Activated T-helper 2 cell treated with anti-CD3 and anti-CD28 coated beads, Interferon-gamma antibody, Interleukin-2, Interleukin-4, amounts not matched to agents 10 μg/mL and 5 μg/mL and 100 μg/mL, durations not matched to agents 14 hours and 24 hours and 36 hours (primary cell): ENCODE data around the gene MED31. TPM values are rescaled to one million over a fixed set of nuclear protein-coding genes. Genes with fewer than 3 reads are reported as not detected.

ENCODE experiments used
- DNase-seq: peaks from one replicate; pipeline ENCODE4 v3.0.0; 2021; ENCODE audit warnings: low spot score
- H3K27ac Mint-ChIP-seq: one replicate; pipeline ENCODE4 v1.8.0; 2021; ENCODE audit warnings: mixed read lengths
- H3K27me3 Mint-ChIP-seq: one replicate; pipeline ENCODE4 v1.8.0; 2021; ENCODE audit warnings: low read depth, mixed read lengths
- H3K36me3 Mint-ChIP-seq: one replicate; pipeline ENCODE4 v1.8.0; 2021; ENCODE audit warnings: low read depth, mixed read lengths
- H3K4me1 Mint-ChIP-seq: one replicate; pipeline ENCODE4 v1.8.0; 2021; ENCODE audit warnings: low read depth, mixed read lengths
- H3K4me3 Mint-ChIP-seq: one replicate; pipeline ENCODE4 v1.8.0; 2021; ENCODE audit warnings: low read depth, mild to moderate bottlenecking, moderate library complexity, mixed read lengths
- H3K9me3 Mint-ChIP-seq: one replicate; pipeline ENCODE4 v1.8.0; 2021; ENCODE audit warnings: mixed read lengths
- intact Hi-C: fragments of 100-400 bp; cut with micrococcal nuclease; formaldehyde crosslinking; loops from one replicate; pipeline ENCODE4 v1.15.1; 2023
- total RNA-seq: library from RNA; stranded (reverse); gene quantifications from 2 replicates; pipeline ENCODE4 v1.2.3, GENCODE V29; 2022

MED31 gene
- total RNA-seq, 1 donor from 2014 or later: 19.1 TPM

- intact Hi-C loops: no loop called here
- H3K9me3 Mint-ChIP-seq: no peaks in the 10 kb centered on the region
- H3K27me3 Mint-ChIP-seq: no peaks in the 10 kb centered on the region
- H3K4me3 Mint-ChIP-seq: no peak overlapping the region
- H3K27ac Mint-ChIP-seq: no peak overlapping the region
- H3K36me3 Mint-ChIP-seq: peaks cover 54% of the 10 kb centered on the region
- no peak for DNase-seq
- H3K4me1 Mint-ChIP-seq: peaks cover 3% of the 10 kb centered on the region
Observed at GRCh38 chr17:6630390-6630789, 21.0 kb downstream of the MED31 start.

- H3K27me3 Mint-ChIP-seq: no peaks in the 10 kb centered on the region
- peaks cover 42% of the 10 kb centered on the region for H3K36me3 Mint-ChIP-seq
- H3K27ac Mint-ChIP-seq: no peak overlapping the region
- no peaks in the 10 kb centered on the region for H3K9me3 Mint-ChIP-seq
- H3K4me1 Mint-ChIP-seq: peaks cover 3% of the 10 kb centered on the region
- H3K4me3 Mint-ChIP-seq: no peak overlapping the region
- no peak for DNase-seq
- intact Hi-C loops: no loop called here
Observed at GRCh38 chr17:6627019-6627418, 24.4 kb downstream of the MED31 start.

GRCh38 chr17:6626616-6627015 is 24.8 kb downstream of the MED31 start:
- no peak for DNase-seq
- Mint-ChIP-seq H3K4me3 (no peak overlapping the region), H3K27me3 (no peaks in the 10 kb centered on the region), H3K9me3 (no peaks in the 10 kb centered on the region), H3K36me3 (peaks cover 42% of the 10 kb centered on the region), H3K4me1 (peaks cover 3% of the 10 kb centered on the region), H3K27ac (no peak overlapping the region)
- intact Hi-C loops: no loop called here

GRCh38 chr17:6623941-6624340 is 27.5 kb downstream of the MED31 start:
- H3K9me3 Mint-ChIP-seq: no peaks in the 10 kb centered on the region
- H3K27ac Mint-ChIP-seq: no peak overlapping the region
- intact Hi-C loops: no loop called here
- H3K27me3 Mint-ChIP-seq: no peaks in the 10 kb centered on the region
- H3K36me3 Mint-ChIP-seq: peaks cover 41% of the 10 kb centered on the region
- no peak overlapping the region for H3K4me3 Mint-ChIP-seq
- H3K4me1 Mint-ChIP-seq: no peaks in the 10 kb centered on the region
- no peak for DNase-seq

- Mint-ChIP-seq H3K27me3 (no peaks in the 10 kb centered on the region), H3K27ac (no peak overlapping the region), H3K4me1 (no peaks in the 10 kb centered on the region), H3K36me3 (peaks cover 47% of the 10 kb centered on the region), H3K4me3 (no peak overlapping the region), H3K9me3 (no peaks in the 10 kb centered on the region)
- no peak for DNase-seq
- intact Hi-C loops: no loop called here
Observed at GRCh38 chr17:6611231-6611630, 40.2 kb downstream of the MED31 start.

- intact Hi-C loops: no loop called here
- no peak overlapping the region for H3K4me3 Mint-ChIP-seq
- H3K36me3 Mint-ChIP-seq: peaks cover 50% of the 10 kb centered on the region
- H3K9me3 Mint-ChIP-seq: no peaks in the 10 kb centered on the region
- no peak for DNase-seq
- H3K27ac Mint-ChIP-seq: no peak overlapping the region
- H3K4me1 Mint-ChIP-seq: no peaks in the 10 kb centered on the region
- no peaks in the 10 kb centered on the region for H3K27me3 Mint-ChIP-seq
Observed at GRCh38 chr17:6610011-6610410, 41.4 kb downstream of the MED31 start.

- Mint-ChIP-seq H3K27ac (no peak overlapping the region), H3K4me3 (no peak overlapping the region), H3K27me3 (no peaks in the 10 kb centered on the region), H3K36me3 (peaks cover 43% of the 10 kb centered on the region), H3K4me1 (peaks cover under 1% of the 10 kb centered on the region), H3K9me3 (no peaks in the 10 kb centered on the region)
- intact Hi-C loops: no loop called here
- DNase-seq: no peak
Observed at GRCh38 chr17:6608321-6608720, 43.1 kb downstream of the MED31 start.

GRCh38 chr17:6605142-6605541 is 46.3 kb downstream of the MED31 start:
- H3K27ac Mint-ChIP-seq: no peak overlapping the region
- H3K4me1 Mint-ChIP-seq: peaks cover 8% of the 10 kb centered on the region
- H3K36me3 Mint-ChIP-seq: peaks cover 57% of the 10 kb centered on the region
- H3K27me3 Mint-ChIP-seq: no peaks in the 10 kb centered on the region
- H3K4me3 Mint-ChIP-seq: no peak overlapping the region
- no peak for DNase-seq
- intact Hi-C loops: no loop called here
- H3K9me3 Mint-ChIP-seq: no peaks in the 10 kb centered on the region

GRCh38 chr17:6603744-6604325 is 47.6 kb downstream of the MED31 start:
- Mint-ChIP-seq H3K36me3 (peaks cover 56% of the 10 kb centered on the region), H3K4me1 (peaks cover 8% of the 10 kb centered on the region), H3K9me3 (no peaks in the 10 kb centered on the region), H3K27me3 (no peaks in the 10 kb centered on the region), H3K27ac (peak overlapping the region; percentile 36), H3K4me3 (no peak overlapping the region)
- intact Hi-C loops: no loop called here
- no peak for DNase-seq

GRCh38 chr17:6602141-6602540 is 49.3 kb downstream of the MED31 start:
- DNase-seq: no peak
- H3K4me3 Mint-ChIP-seq: no peak overlapping the region
- H3K27ac Mint-ChIP-seq: no peak overlapping the region
- intact Hi-C loops: no loop called here
- peaks cover 8% of the 10 kb centered on the region for H3K4me1 Mint-ChIP-seq
- no peaks in the 10 kb centered on the region for H3K9me3 Mint-ChIP-seq
- H3K36me3 Mint-ChIP-seq: peaks cover 47% of the 10 kb centered on the region
- H3K27me3 Mint-ChIP-seq: no peaks in the 10 kb centered on the region

GRCh38 chr17:6599364-6599763 is 52.0 kb downstream of the MED31 start:
- Mint-ChIP-seq H3K4me1 (peaks cover 8% of the 10 kb centered on the region), H3K27me3 (no peaks in the 10 kb centered on the region), H3K36me3 (peaks cover 46% of the 10 kb centered on the region), H3K4me3 (no peak overlapping the region), H3K27ac (no peak overlapping the region), H3K9me3 (no peaks in the 10 kb centered on the region)
- no peak for DNase-seq
- intact Hi-C loops: no loop called here

- Mint-ChIP-seq H3K4me3 (no peak overlapping the region), H3K9me3 (no peaks in the 10 kb centered on the region), H3K27me3 (no peaks in the 10 kb centered on the region), H3K36me3 (peaks cover 49% of the 10 kb centered on the region), H3K4me1 (peaks cover under 1% of the 10 kb centered on the region), H3K27ac (no peak overlapping the region)
- no peak for DNase-seq
- intact Hi-C loops: no loop called here
Observed at GRCh38 chr17:6597727-6598126, 53.7 kb downstream of the MED31 start.

- no peak for DNase-seq
- Mint-ChIP-seq H3K36me3 (peaks cover 51% of the 10 kb centered on the region), H3K4me3 (no peak overlapping the region), H3K27me3 (no peaks in the 10 kb centered on the region), H3K4me1 (peaks cover under 1% of the 10 kb centered on the region), H3K27ac (no peak overlapping the region), H3K9me3 (no peaks in the 10 kb centered on the region)
- intact Hi-C loops: no loop called here
Observed at GRCh38 chr17:6596941-6597340, 54.5 kb downstream of the MED31 start.

- Mint-ChIP-seq H3K4me1 (peaks cover 2% of the 10 kb centered on the region), H3K4me3 (no peak overlapping the region), H3K27ac (no peak overlapping the region), H3K36me3 (peaks cover 52% of the 10 kb centered on the region), H3K9me3 (no peaks in the 10 kb centered on the region), H3K27me3 (no peaks in the 10 kb centered on the region)
- no peak for DNase-seq
- intact Hi-C loops: no loop called here
Observed at GRCh38 chr17:6596511-6596910, 54.9 kb downstream of the MED31 start.
